Lower leg skin (tissue), 3 donors: ENCODE measurements around the gene TP53I13.

ENCODE experiments used
- CTCF ChIP-seq, 3 donors: fragments of 450-650 bp; IDR thresholded peaks; one replicate each; pipeline ENCODE4 v1.5.1; 2016; ENCODE audit warnings: antibody characterized with exemption in 3 of 3, mild to moderate bottlenecking in 3 of 3, moderate library complexity in 2 of 3
- POLR2A ChIP-seq, 2 donors: fragments of 450-650 bp; IDR thresholded peaks; one replicate each; pipeline ENCODE4 v1.6.1; 2016 to 2017; ENCODE audit warnings: antibody characterized with exemption in 2 of 2, mild to moderate bottlenecking in 1 of 2, moderate library complexity in 1 of 2

GRCh38 chr17:29574732-29575510 lies 6.4 kb downstream of the TP53I13 start:
- no peak for TF ChIP-seq CTCF (IDR thresholded peaks at IDR 0.05)
- no peak for TF ChIP-seq POLR2A (IDR thresholded peaks at IDR 0.05)
